Measurements from ENCODE around the gene VPS33A. TPM values are rescaled to one million over a fixed set of nuclear protein-coding genes. Genes with fewer than 3 reads are reported as not detected.

VPS33A gene
- total RNA-seq, 1 experiment from 2014 or later, result 16.5 TPM

GRCh38 chr12:122230798-122231197, 35.5 kb downstream of the VPS33A start:
- peaks cover 55% of the 10 kb centered on the region for H3K36me3 Mint-ChIP-seq (ENCODE audit: insufficient read depth, unreplicated experiment)
- ChIA-PET POLR2A (interaction anchor here (0.6 kb wide), 1 partner anchor 34 kb away, joined by 3 read pairs; no protein-coding TSS in a partner anchor), CTCF (no interaction called here)
- DNase-seq (ENCODE audit: unreplicated experiment), result no peak
- BruUV-seq (replicated peaks), result no TSS peak
- H3K4me1 Mint-ChIP-seq (ENCODE audit: insufficient read depth, unreplicated experiment), result no peaks in the 10 kb centered on the region
- H3K9me3 Mint-ChIP-seq (ENCODE audit: unreplicated experiment), result no peaks in the 10 kb centered on the region
- H3K27ac Mint-ChIP-seq (ENCODE audit: low read depth, unreplicated experiment), result no peak overlapping the region
- intact Hi-C loops (cut with micrococcal nuclease), result no loop called here
- no peak overlapping the region for H3K4me3 Mint-ChIP-seq (ENCODE audit: unreplicated experiment)
- no peak for TF ChIP-seq CTCF (IDR thresholded peaks at IDR 0.05; ENCODE audit: unreplicated experiment)
- no peaks in the 10 kb centered on the region for H3K27me3 Mint-ChIP-seq (ENCODE audit: insufficient read depth, unreplicated experiment)

GRCh38 chr12:122228092-122228491, 38.2 kb downstream of the VPS33A start:
- no peak overlapping the region for H3K27ac Mint-ChIP-seq (ENCODE audit: low read depth, unreplicated experiment)
- no peak overlapping the region for H3K4me3 Mint-ChIP-seq (ENCODE audit: unreplicated experiment)
- peaks cover 16% of the 10 kb centered on the region for H3K4me1 Mint-ChIP-seq (ENCODE audit: insufficient read depth, unreplicated experiment)
- intact Hi-C loops (cut with micrococcal nuclease), result no loop called here
- H3K27me3 Mint-ChIP-seq (ENCODE audit: insufficient read depth, unreplicated experiment), result no peaks in the 10 kb centered on the region
- ChIA-PET CTCF (no interaction called here), POLR2A (no interaction called here)
- TF ChIP-seq CTCF (IDR thresholded peaks at IDR 0.05; ENCODE audit: unreplicated experiment), result no peak
- no TSS peak for BruUV-seq (replicated peaks)
- DNase-seq (ENCODE audit: unreplicated experiment), result no peak
- peaks cover 47% of the 10 kb centered on the region for H3K36me3 Mint-ChIP-seq (ENCODE audit: insufficient read depth, unreplicated experiment)
- H3K9me3 Mint-ChIP-seq (ENCODE audit: unreplicated experiment), result no peaks in the 10 kb centered on the region

- TF ChIP-seq CTCF (IDR thresholded peaks at IDR 0.05; ENCODE audit: unreplicated experiment), result no peak
- DNase-seq (ENCODE audit: unreplicated experiment), result no peak
- BruUV-seq (replicated peaks), result no TSS peak
- CTCF ChIA-PET, result interaction anchor here (0.7 kb wide), 1 partner anchor 526 kb away, joined by 4 read pairs; no protein-coding TSS in a partner anchor
- Mint-ChIP-seq H3K4me3 (ENCODE audit: unreplicated experiment) (peak overlapping the region; percentile 92), H3K4me1 (ENCODE audit: insufficient read depth, unreplicated experiment) (peaks cover 16% of the 10 kb centered on the region), H3K36me3 (ENCODE audit: insufficient read depth, unreplicated experiment) (peaks cover 48% of the 10 kb centered on the region), H3K9me3 (ENCODE audit: unreplicated experiment) (no peaks in the 10 kb centered on the region), H3K27ac (ENCODE audit: low read depth, unreplicated experiment) (no peak overlapping the region), H3K27me3 (ENCODE audit: insufficient read depth, unreplicated experiment) (no peaks in the 10 kb centered on the region)
- intact Hi-C loops (cut with micrococcal nuclease), result no loop called here
- POLR2A ChIA-PET, result interaction anchor here (0.6 to 4.6 kb wide), 5 partner anchors 11 to 607 kb away, joined by 4 to 25 read pairs (median 19); partner anchors contain the start of genes B3GNT4 and VPS33A
These were observed 39.0 kb downstream of the VPS33A start for GRCh38 chr12:122227341-122227740.

GRCh38 chr12:122226366-122227125, 39.7 kb downstream of the VPS33A start:
- intact Hi-C loops (cut with micrococcal nuclease), result no loop called here
- CTCF ChIA-PET, result interaction anchor here (0.7 kb wide), 1 partner anchor 195 kb away, joined by 3 read pairs; no protein-coding TSS in a partner anchor
- peaks cover 48% of the 10 kb centered on the region for H3K36me3 Mint-ChIP-seq (ENCODE audit: insufficient read depth, unreplicated experiment)
- TF ChIP-seq CTCF (IDR thresholded peaks at IDR 0.05; ENCODE audit: unreplicated experiment), result no peak
- POLR2A ChIA-PET, result interaction anchor here (0.5 to 4.6 kb wide), 21 partner anchors 10 to 1734 kb away, joined by 3 to 25 read pairs (median 4); partner anchors contain the start of genes B3GNT4, KNTC1, MLXIP and RSRC2
- H3K27ac Mint-ChIP-seq (ENCODE audit: low read depth, unreplicated experiment), result no peak overlapping the region
- peaks cover 16% of the 10 kb centered on the region for H3K4me1 Mint-ChIP-seq (ENCODE audit: insufficient read depth, unreplicated experiment)
- no peaks in the 10 kb centered on the region for H3K9me3 Mint-ChIP-seq (ENCODE audit: unreplicated experiment)
- no TSS peak for BruUV-seq (replicated peaks)
- DNase-seq (ENCODE audit: unreplicated experiment), result no peak
- peak overlapping the region; percentile 92 for H3K4me3 Mint-ChIP-seq (ENCODE audit: unreplicated experiment)
- H3K27me3 Mint-ChIP-seq (ENCODE audit: insufficient read depth, unreplicated experiment), result no peaks in the 10 kb centered on the region

Measured in MCF 10A (cell line).